HepG2 (cell line): ENCODE results near the gene FAM20A. TPM values are rescaled to one million over a fixed set of nuclear protein-coding genes. Genes with fewer than 3 reads are reported as not detected.

Experiments used
- AHDC1 ChIP-seq: sonication (generic); formaldehyde crosslinking; IDR thresholded peaks from 2 replicates; pipeline ENCODE4 v1.5.1; 2020; ENCODE audit warnings: mild to moderate bottlenecking, missing genetic modification reagents, borderline replicate concordance
- HNRNPK ChIP-seq: fragments of 200-400 bp; formaldehyde crosslinking; IDR thresholded peaks from 2 replicates; pipeline ENCODE4 v1.6.1; 2018; ENCODE audit warnings: low read length, low read depth, moderate library complexity, mild to moderate bottlenecking; ENCODE audit not compliant: poor library complexity, severe bottlenecking
- IRF1 ChIP-seq: sonication (generic); formaldehyde crosslinking; IDR thresholded peaks from 2 replicates; pipeline ENCODE4 v1.4.0; 2020; ENCODE audit warnings: low read depth, mild to moderate bottlenecking, missing genetic modification reagents
- POLR2AphosphoS2 ChIP-seq: IDR thresholded peaks from 2 replicates; pipeline ENCODE4 v1.6.1; 2011; ENCODE audit warnings: low read depth, low read length, improper control_type of control experiment
- SAP130 ChIP-seq: IDR thresholded peaks from 2 replicates; pipeline ENCODE4 v1.6.1; 2016; ENCODE audit warnings: low read depth
- SOX6 ChIP-seq, 2 experiments: fragments of 450-650 bp in 1 of 2; sonication (generic) in 1 of 2; formaldehyde crosslinking in 1 of 2; IDR thresholded peaks; 2 replicates each; pipeline versions ENCODE4 v1.4.0 to v1.6.1; 2017 to 2020; ENCODE audit warnings: antibody characterized with exemption in 1 of 2, mild to moderate bottlenecking in 1 of 2, missing genetic modification reagents in 1 of 2
- SSRP1 ChIP-seq: IDR thresholded peaks from 2 replicates; pipeline ENCODE4 v1.6.1; 2016; ENCODE audit warnings: control low read depth
- TBL1XR1 ChIP-seq: fragments of 150-350 bp; IDR thresholded peaks from 2 replicates; pipeline ENCODE4 v1.6.1; 2014; ENCODE audit warnings: borderline replicate concordance, low read length; ENCODE audit not compliant: partially characterized antibody
- ZBTB14 ChIP-seq: sonication (generic); formaldehyde crosslinking; IDR thresholded peaks from 2 replicates; pipeline ENCODE4 v1.4.0; 2020; ENCODE audit warnings: missing genetic modification reagents
- ZMYM2 ChIP-seq: sonication (generic); formaldehyde crosslinking; IDR thresholded peaks from 2 replicates; pipeline ENCODE4 v1.8.0; 2022; ENCODE audit warnings: mild to moderate bottlenecking, missing genetic modification reagents
- ZNF260 ChIP-seq: sonication (generic); formaldehyde crosslinking; IDR thresholded peaks from 2 replicates; pipeline ENCODE4 v1.4.0; 2020; ENCODE audit warnings: missing genetic modification reagents, low read depth, mild to moderate bottlenecking, borderline replicate concordance
- ZNF83 ChIP-seq: sonication (generic); formaldehyde crosslinking; IDR thresholded peaks from 2 replicates; pipeline ENCODE4 v1.4.0; 2020; ENCODE audit warnings: missing genetic modification reagents, mild to moderate bottlenecking, borderline replicate concordance
- polyA plus RNA-seq, 8 experiments: library from polyadenylated mRNA; depleted of rRNA in 3 of 8; stranded (reverse) in 7 of 8; unstranded in 1 of 8; fragments of >200 nt; fragmentation: Illumina TruSeq in 4 of 8; extraction: Trizol in 4 of 8; gene quantifications; 2 replicates each; pipeline versions ENCODE4 v1.2.1 to v1.2.3, GENCODE V29; 2011 to 2016; ENCODE audit warnings: low read depth in 4 of 8, missing spikeins in 1 of 8, mixed read lengths in 1 of 8; ENCODE audit not compliant: insufficient read depth in 1 of 8
- total RNA-seq, 5 experiments: library from RNA; depleted of rRNA; stranded (reverse); fragments of >200 nt; fragmentation: Illumina TruSeq; extraction: Trizol; gene quantifications; 2 replicates each; pipeline ENCODE4 v1.2.3, GENCODE V29; 2016; ENCODE audit warnings: low read depth in 1 of 5
- TF ChIP-seq, protein P1 (sequence below): IDR thresholded peaks from 2 replicates; pipeline ENCODE4 v1.6.1; 2012; ENCODE audit warnings: low read depth, low read length, improper control_type of control experiment
- TF ChIP-seq, protein P2 (sequence below): sonication (generic); formaldehyde crosslinking; conservative IDR thresholded peaks from 2 replicates; pipeline ENCODE4 v1.4.0; 2020; ENCODE audit warnings: mild to moderate bottlenecking, missing genetic modification reagents, moderate library complexity

The FAM20A gene
- total and polyA plus RNA-seq, 2 of the 13 experiments (the other 11 are each of a cell fraction or from before 2014, with no cell fraction given): 9.3 to 20.7 TPM

DNA sequence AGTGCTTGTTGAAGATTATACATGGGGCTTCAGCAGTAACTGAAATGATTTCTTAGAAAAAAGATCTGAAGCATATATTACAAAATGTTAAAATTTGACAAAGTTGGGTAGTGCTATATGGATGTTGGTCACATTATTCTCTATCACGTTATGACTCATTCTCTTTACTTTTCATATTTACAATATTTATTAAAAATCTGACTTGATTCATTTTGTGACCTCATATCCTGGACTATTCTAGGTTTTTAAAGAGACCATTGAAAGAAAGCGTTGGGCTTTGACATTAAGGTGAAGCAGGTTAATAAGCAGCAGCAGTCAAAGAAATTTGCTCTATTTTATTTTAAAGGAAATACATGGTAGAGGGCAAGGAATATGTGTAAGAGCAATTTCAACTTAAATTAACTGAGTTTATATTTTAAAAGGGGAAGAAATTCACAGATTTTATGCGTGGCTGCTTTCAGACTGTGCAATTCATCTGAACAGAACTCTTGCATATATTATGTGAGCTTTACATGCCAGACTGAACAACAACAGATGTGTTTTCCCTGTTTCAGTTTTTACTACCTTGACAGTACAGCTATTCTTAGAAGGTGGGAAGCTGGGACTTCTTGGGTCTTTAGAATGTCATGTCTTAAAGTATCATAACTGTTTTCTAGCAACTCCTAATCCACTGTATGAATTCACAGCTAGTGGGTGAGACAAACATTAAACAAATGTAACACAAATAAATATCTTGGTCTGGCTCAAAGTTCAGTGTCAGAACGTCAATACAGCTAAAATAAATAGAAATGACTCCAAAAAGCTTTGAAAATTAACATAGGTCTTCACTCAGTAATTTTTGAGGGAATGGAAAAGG, 10.4 kb upstream of the FAM20A start (continued):
- TF ChIP-seq AHDC1 (CRISPR knock-in tag): peak; percentile 68; the same call in 1 of the 2 replicates
- no peak for TF ChIP-seq IRF1 (CRISPR knock-in tag)
- TF ChIP-seq POLR2AphosphoS2: no peak
- TF ChIP-seq ZNF83 (CRISPR knock-in tag): no peak
- TF ChIP-seq, protein P1, sequence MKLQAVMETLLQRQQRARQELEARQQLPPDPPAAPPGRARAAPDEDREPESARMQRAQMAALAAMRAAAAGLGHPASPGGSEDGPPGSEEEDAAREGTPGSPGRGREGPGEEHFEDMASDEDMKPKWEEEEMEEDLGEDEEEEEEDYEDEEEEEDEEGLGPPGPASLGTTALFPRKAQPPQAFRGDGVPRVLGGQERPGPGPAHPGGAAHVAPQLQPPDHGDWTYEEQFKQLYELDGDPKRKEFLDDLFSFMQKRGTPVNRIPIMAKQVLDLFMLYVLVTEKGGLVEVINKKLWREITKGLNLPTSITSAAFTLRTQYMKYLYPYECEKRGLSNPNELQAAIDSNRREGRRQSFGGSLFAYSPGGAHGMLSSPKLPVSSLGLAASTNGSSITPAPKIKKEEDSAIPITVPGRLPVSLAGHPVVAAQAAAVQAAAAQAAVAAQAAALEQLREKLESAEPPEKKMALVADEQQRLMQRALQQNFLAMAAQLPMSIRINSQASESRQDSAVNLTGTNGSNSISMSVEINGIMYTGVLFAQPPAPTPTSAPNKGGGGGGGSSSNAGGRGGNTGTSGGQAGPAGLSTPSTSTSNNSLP: peak; percentile 82
- TF ChIP-seq ZMYM2 (CRISPR knock-in tag): no peak
- TF ChIP-seq TBL1XR1: no peak
- TF ChIP-seq ZBTB14 (CRISPR knock-in tag): no peak
- TF ChIP-seq, protein P2, sequence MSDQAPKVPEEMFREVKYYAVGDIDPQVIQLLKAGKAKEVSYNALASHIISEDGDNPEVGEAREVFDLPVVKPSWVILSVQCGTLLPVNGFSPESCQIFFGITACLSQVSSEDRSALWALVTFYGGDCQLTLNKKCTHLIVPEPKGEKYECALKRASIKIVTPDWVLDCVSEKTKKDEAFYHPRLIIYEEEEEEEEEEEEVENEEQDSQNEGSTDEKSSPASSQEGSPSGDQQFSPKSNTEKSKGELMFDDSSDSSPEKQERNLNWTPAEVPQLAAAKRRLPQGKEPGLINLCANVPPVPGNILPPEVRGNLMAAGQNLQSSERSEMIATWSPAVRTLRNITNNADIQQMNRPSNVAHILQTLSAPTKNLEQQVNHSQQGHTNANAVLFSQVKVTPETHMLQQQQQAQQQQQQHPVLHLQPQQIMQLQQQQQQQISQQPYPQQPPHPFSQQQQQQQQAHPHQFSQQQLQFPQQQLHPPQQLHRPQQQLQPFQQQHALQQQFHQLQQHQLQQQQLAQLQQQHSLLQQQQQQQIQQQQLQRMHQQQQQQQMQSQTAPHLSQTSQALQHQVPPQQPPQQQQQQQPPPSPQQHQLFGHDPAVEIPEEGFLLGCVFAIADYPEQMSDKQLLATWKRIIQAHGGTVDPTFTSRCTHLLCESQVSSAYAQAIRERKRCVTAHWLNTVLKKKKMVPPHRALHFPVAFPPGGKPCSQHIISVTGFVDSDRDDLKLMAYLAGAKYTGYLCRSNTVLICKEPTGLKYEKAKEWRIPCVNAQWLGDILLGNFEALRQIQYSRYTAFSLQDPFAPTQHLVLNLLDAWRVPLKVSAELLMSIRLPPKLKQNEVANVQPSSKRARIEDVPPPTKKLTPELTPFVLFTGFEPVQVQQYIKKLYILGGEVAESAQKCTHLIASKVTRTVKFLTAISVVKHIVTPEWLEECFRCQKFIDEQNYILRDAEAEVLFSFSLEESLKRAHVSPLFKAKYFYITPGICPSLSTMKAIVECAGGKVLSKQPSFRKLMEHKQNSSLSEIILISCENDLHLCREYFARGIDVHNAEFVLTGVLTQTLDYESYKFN (CRISPR knock-in tag): peak; percentile 89
- no peak for TF ChIP-seq SOX6 (IDR thresholded peaks at IDR 0.05)
- no peak for TF ChIP-seq SOX6 (CRISPR knock-in tag; IDR thresholded peaks at IDR 0.05)
- TF ChIP-seq ZNF260 (CRISPR knock-in tag): no peak
- TF ChIP-seq HNRNPK: no peak
- TF ChIP-seq SAP130 (CRISPR knock-in tag): peak; percentile 43; the same call in 1 of the 2 replicates
- TF ChIP-seq SSRP1 (CRISPR knock-in tag): no peak
